DOHH2 (cell line): ENCODE measurements around the gene CREBBP.

ENCODE experiments used
- H3F3A ChIP-seq: fragments of 200-600 bp; sonication (generic), shearing (Covaris generic); 2 replicates; pipeline ENCODE4 v1.6.0; 2016; ENCODE audit warnings: antibody characterized with exemption, mild to moderate bottlenecking; ENCODE audit not compliant: control insufficient read depth, insufficient read depth
- H3K27ac ChIP-seq: fragments of 200-600 bp; sonication (generic); 2 replicates; pipeline ENCODE4 v1.5.1; 2014; ENCODE audit warnings: low read depth, mild to moderate bottlenecking, low read length, moderate library complexity
- H3K27me3 ChIP-seq: fragments of 200-600 bp; sonication (generic); 2 replicates; pipeline ENCODE4 v1.6.1; 2014; ENCODE audit warnings: mild to moderate bottlenecking, low read length, mixed read lengths; ENCODE audit not compliant: control insufficient read depth
- H3K36me3 ChIP-seq: fragments of 200-600 bp; sonication (generic); 2 replicates; pipeline ENCODE4 v1.6.1; 2014; ENCODE audit warnings: mild to moderate bottlenecking, low read length, moderate library complexity, mixed read lengths; ENCODE audit not compliant: control insufficient read depth
- H3K4me1 ChIP-seq: fragments of 200-600 bp; sonication (generic); 2 replicates; pipeline ENCODE4 v1.6.1; 2014; ENCODE audit warnings: mild to moderate bottlenecking, low read length, mixed read lengths; ENCODE audit not compliant: control insufficient read depth
- H3K4me2 ChIP-seq: fragments of 200-600 bp; sonication (generic); 2 replicates; pipeline ENCODE4 v1.6.0; 2014; ENCODE audit warnings: mild to moderate bottlenecking, low read length, moderate library complexity
- H3K4me3 ChIP-seq: fragments of 200-600 bp; sonication (generic); 2 replicates; pipeline ENCODE4 v1.5.1; 2014; ENCODE audit warnings: mild to moderate bottlenecking, low read length, mixed read lengths
- H3K79me2 ChIP-seq: fragments of 200-600 bp; sonication (generic); 2 replicates; pipeline ENCODE4 v1.6.1; 2014; ENCODE audit warnings: mild to moderate bottlenecking, low read length, mixed read lengths; ENCODE audit not compliant: control insufficient read depth
- H3K9me2 ChIP-seq: fragments of 200-600 bp; sonication (generic); replicated peaks from 2 replicates; pipeline ENCODE4 v1.6.1; 2014; ENCODE audit warnings: mild to moderate bottlenecking, low read length, mixed read lengths; ENCODE audit not compliant: control insufficient read depth
- H3K9me3 ChIP-seq: fragments of 200-600 bp; sonication (generic); 2 replicates; pipeline ENCODE4 v1.6.1; 2014; ENCODE audit warnings: antibody characterized with exemption, low read length, mixed read lengths; ENCODE audit not compliant: control insufficient read depth, insufficient read depth
- H4K20me1 ChIP-seq: fragments of 200-600 bp; sonication (generic); 2 replicates; pipeline ENCODE4 v1.6.0; 2014; ENCODE audit warnings: low read depth, mild to moderate bottlenecking, antibody characterized with exemption, low read length, moderate library complexity; ENCODE audit not compliant: control insufficient read depth, insufficient read depth
- EZH2phosphoT487 ChIP-seq: fragments of 200-600 bp; sonication (generic); IDR thresholded peaks from 2 replicates; pipeline ENCODE4 v1.6.1; 2017; ENCODE audit warnings: borderline replicate concordance, mild to moderate bottlenecking, antibody characterized with exemption, low read length, moderate library complexity, mixed read lengths
- TF ChIP-seq, protein P1 (sequence below): fragments of 200-600 bp; sonication (generic); IDR thresholded peaks from one replicate; pipeline ENCODE4 v1.5.1; 2014; ENCODE audit warnings: antibody characterized with exemption, mild to moderate bottlenecking, low read depth, low read length; ENCODE audit not compliant: poor library complexity, severe bottlenecking

CREBBP gene

DNA sequence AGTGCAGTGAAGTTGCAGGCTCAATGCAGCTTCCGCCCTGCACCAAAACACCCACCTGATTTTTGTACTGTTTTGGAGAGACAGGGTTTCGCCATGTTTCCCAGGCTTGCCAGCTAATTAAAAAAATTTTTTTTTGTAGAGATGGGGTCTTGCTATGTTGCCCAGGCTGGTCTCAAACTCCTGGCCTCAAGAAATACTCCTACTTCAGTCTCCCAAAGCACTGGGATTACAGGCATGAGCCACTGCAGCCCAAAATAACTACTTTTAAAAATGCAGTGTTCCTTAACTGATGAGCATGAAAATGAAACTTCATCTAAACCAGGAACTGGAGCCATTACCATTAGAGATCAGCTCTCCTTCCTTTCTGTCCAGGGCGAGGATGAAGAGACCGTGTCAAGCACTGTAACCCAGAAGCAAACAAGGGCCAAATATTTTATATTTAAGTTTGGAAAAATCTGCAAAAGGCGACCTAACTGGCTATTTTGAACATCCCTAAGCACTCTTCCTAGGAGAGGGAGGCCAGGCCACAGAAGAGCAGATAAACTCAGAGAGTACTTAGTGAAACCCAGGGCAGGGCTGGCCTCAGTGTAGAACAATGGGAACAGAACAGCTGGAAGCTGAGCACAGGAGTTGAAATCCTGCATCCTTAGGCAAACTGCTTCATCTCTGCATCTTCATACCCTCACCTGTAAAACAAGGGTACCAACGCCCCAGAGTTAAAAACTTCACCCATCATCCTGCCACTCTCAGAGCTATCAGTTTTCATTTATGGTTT, 24.0 kb downstream of the CREBBP start:
- TF ChIP-seq, protein P1, sequence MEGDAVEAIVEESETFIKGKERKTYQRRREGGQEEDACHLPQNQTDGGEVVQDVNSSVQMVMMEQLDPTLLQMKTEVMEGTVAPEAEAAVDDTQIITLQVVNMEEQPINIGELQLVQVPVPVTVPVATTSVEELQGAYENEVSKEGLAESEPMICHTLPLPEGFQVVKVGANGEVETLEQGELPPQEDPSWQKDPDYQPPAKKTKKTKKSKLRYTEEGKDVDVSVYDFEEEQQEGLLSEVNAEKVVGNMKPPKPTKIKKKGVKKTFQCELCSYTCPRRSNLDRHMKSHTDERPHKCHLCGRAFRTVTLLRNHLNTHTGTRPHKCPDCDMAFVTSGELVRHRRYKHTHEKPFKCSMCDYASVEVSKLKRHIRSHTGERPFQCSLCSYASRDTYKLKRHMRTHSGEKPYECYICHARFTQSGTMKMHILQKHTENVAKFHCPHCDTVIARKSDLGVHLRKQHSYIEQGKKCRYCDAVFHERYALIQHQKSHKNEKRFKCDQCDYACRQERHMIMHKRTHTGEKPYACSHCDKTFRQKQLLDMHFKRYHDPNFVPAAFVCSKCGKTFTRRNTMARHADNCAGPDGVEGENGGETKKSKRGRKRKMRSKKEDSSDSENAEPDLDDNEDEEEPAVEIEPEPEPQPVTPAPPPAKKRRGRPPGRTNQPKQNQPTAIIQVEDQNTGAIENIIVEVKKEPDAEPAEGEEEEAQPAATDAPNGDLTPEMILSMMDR, result no peak
- TF ChIP-seq EZH2phosphoT487, result no peak
- no peaks in the 10 kb centered on the region for H3K9me2 ChIP-seq
- H3K27ac ChIP-seq, result no peak overlapping the region
- H4K20me1 ChIP-seq, result peaks cover 23% of the 10 kb centered on the region; the same call in 1 of the 2 replicates
- peaks cover 96% of the 10 kb centered on the region for H3K79me2 ChIP-seq
- H3F3A ChIP-seq, result no peaks in the 10 kb centered on the region; the same call in 1 of the 2 replicates
- no peaks in the 10 kb centered on the region for H3K27me3 ChIP-seq
- no peak overlapping the region for H3K4me3 ChIP-seq
- no peaks in the 10 kb centered on the region for H3K9me3 ChIP-seq
- H3K4me2 ChIP-seq, result no peak overlapping the region
- peaks cover 39% of the 10 kb centered on the region for H3K4me1 ChIP-seq
- H3K36me3 ChIP-seq, result 0 out of 2 replicates have a peak, but pooled peaks cover 3% of the 10 kb centered on the region

DNA sequence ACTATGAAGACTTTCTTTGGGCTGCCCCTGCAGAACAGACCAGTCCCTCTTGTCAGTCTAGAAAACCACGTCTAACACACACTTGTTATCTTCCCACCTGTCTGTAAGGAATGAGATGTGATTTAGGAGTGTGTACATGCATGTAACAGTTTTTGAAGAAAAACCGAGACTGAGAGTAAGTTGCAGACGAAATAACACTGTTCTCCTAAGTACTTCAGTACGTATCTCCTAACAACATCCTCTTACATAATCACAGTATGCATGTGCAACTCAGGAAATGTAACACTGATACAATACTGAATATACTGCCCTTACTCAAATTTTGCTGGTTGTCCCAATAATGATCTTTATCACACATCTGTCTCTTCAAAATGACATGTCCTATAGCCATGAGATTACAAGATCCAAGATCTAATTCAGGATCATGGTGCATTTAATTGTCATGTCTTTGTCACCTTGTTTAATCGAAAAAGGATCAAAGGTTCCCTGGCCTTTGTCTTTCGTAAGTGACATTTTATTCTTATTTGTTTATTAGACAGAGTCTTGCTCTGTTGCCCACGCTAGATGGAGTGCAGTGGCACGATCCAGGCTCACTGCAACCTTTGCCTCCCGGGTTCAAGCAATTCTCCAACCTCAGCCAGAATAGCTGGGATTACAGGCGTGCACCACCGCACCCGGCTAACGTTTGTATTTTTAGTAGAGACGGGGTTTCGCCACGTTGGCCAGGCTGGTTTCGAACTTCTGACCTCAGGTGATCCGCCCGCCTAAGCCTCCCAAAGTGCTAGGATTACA, 25.6 kb downstream of the CREBBP start:
- H3K4me1 ChIP-seq, result peaks cover 23% of the 10 kb centered on the region
- H3K36me3 ChIP-seq, result peaks cover 11% of the 10 kb centered on the region
- no peaks in the 10 kb centered on the region for H3K9me3 ChIP-seq
- H3K4me2 ChIP-seq, result no peak overlapping the region
- H3K27me3 ChIP-seq, result no peaks in the 10 kb centered on the region
- peaks cover 20% of the 10 kb centered on the region; the same call in 1 of the 2 replicates for H4K20me1 ChIP-seq
- TF ChIP-seq EZH2phosphoT487, result no peak
- TF ChIP-seq, protein P1, result no peak
- no peaks in the 10 kb centered on the region for H3K9me2 ChIP-seq
- H3K27ac ChIP-seq, result no peak overlapping the region
- H3K79me2 ChIP-seq, result peaks cover 94% of the 10 kb centered on the region
- no peaks in the 10 kb centered on the region for H3F3A ChIP-seq
- H3K4me3 ChIP-seq, result no peak overlapping the region

DNA sequence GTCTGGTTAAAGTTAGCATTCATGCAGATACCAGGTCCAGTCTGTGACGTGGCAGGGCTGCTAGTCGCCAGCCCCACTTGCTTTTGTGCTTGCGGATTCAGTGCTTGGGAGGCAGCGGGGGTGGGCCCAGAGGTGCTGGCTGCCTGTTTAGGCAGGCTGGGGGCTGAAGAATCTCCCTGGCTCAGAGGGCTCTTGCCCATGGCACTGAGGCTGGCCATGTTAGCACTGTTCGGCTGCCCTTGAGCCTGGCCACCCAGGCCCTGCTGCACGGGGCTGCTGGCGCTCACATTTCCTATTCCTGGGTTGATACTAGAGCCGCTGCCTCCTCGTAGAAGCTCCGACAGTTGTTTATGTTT, 30.0 kb downstream of the CREBBP start:
- H3K4me3 ChIP-seq, result no peak overlapping the region

More for the DNA sequence above, 30.0 kb downstream of the CREBBP start:
- Histone ChIP-seq H3K9me3 (no peaks in the 10 kb centered on the region), H3F3A (no peaks in the 10 kb centered on the region), H3K4me2 (no peak overlapping the region), H3K79me2 (peaks cover 91% of the 10 kb centered on the region), H3K27ac (no peak overlapping the region), H3K9me2 (no peaks in the 10 kb centered on the region), H3K27me3 (no peaks in the 10 kb centered on the region), H4K20me1 (peaks cover 12% of the 10 kb centered on the region; the same call in 1 of the 2 replicates), H3K36me3 (peaks cover 35% of the 10 kb centered on the region), H3K4me1 (no peaks in the 10 kb centered on the region)
- TF ChIP-seq, protein P1, result no peak
- no peak for TF ChIP-seq EZH2phosphoT487
